Stimulated activated CD8-positive, alpha-beta memory T cell treated with anti-CD3 and anti-CD28 coated beads, Interleukin-15, amount 100 ng/mL, for 48 hours (primary cell): ENCODE measurements around the gene ERCC6L2.

ENCODE experiments used
- DNase-seq, 2 donors: peaks; one replicate each; pipeline ENCODE4 v3.0.0-alpha.2; 2020; ENCODE audit warnings: low read depth in 2 of 2

The ERCC6L2 gene

DNA sequence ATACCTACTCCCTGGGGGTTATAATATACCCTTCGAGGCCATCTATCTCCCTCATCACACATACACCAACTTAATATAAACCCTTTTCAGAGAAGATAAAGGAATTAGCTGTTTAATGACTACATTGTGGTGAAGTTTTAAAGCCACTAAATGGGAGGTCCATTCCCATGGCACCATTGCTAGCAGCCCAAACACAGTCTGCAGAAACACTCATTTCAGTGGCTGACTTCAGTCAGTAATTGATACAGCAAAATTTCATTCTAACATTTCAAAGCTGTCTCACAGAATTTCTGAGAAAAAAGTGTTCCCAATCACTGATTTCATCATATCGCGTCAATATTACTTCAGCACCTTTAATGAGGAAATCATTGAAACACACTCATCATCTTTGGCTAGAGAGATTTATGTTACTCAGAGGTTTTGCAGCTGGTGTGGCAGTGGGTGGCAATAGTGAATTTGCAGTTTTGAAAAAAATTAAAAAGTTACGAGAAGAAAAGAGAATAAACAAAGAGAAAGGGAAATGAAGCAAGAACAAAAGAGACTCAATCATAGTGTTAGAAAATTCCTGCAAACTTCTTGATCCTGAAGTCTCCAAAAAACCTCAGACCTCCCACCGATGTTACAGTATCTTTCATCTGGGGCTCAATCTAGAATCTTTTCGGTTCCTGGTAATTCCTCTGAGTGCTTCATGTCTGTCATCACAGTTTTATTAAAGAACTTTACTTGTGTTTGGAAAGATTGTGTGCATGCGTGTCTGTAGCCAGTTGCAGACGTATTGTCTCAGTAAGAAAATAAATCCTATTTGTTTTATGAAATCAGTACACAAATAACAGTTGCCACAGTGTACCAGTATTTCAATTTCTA is 105.0 kb downstream of the ERCC6L2 start:
- no peak for DNase-seq

DNA sequence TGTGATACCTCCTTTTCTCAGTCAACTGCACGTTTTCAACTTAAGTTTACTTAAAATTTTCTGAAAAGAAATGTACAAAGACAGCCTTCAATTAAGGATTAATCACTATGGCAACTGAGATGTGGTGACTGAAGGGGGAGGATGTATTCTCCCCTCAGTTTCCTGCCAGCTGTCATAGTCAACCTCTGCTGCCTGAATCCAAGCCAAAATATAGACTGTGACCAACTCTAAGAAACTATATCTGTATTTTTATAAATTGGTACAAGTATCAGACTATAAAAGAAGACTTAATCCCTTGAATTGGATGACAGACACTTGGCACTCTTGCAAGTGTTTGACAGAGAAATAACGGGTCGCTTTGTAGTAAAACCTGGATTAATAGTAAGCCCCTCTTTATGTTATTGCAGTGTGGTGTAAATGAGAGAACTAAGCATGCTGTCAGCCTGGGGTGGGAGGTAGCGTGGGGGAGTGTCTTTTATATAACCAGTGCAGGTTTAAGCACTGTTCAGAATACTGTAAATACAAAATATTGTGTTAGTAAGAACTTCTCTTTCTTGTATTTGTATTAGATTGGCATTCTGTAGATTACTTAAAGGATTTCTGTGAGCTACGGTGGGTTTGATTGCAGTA is 106.4 kb downstream of the ERCC6L2 start:
- no peak for DNase-seq

DNA sequence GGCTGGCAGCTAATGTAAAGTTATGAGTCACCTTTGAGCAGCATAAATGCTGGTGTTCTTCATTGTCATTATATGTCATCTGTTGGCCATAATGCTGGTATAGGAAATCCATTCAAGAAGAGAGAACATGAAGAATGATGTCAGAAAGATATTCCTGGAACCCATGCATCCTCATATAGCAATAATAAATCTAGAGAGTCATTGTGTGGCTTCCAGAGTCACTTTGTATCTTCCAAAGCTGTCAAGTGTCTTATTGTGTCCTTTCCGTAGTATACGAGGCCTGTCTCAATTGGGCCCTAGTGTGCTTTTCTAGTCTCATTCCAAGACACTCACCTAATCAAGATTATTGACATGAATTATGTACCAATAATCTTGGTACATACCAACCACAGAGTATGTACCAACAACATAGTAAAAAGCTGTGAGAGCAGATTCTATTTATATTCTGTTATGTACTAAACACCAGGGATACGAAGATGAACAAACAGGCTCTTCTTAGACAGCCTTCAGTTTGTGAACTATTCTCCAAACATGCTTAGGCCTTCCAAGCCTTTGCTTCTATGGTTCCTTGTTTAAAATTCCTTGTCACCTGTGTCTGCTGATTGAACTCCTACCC is 110.1 kb downstream of the ERCC6L2 start:
- no peak for DNase-seq

DNA sequence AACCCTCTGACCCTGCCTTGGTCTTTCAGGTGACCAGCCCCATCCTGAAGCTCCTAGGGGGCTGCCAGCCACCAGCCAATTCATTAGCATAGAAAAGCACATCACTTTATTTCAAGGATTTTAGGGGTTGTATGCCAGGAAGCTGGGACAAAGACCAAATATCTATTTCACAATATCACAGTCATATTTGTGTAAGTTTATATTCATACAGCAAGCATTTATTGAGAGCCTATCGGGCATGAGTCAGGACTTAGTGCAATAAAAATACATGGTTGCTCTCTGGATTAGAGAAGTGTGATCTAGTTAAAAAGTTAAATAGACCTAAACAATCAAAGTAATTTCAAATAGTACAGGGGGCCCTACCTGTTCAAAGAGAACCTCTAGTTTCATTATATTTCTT is 113.8 kb downstream of the ERCC6L2 start:
- DNase-seq = no peak

GRCh38 chr9:95991326-95991725 is 115.8 kb downstream of the ERCC6L2 start:
- DNase-seq = no peak

- no peak for DNase-seq
Measured at GRCh38 chr9:95992536-95992935, 117.0 kb downstream of the ERCC6L2 start.

- DNase-seq = no peak
Measured at GRCh38 chr9:95993337-95993736, 117.8 kb downstream of the ERCC6L2 start.

- DNase-seq = no peak
Measured at GRCh38 chr9:95999390-95999789, 123.9 kb downstream of the ERCC6L2 start.

DNA sequence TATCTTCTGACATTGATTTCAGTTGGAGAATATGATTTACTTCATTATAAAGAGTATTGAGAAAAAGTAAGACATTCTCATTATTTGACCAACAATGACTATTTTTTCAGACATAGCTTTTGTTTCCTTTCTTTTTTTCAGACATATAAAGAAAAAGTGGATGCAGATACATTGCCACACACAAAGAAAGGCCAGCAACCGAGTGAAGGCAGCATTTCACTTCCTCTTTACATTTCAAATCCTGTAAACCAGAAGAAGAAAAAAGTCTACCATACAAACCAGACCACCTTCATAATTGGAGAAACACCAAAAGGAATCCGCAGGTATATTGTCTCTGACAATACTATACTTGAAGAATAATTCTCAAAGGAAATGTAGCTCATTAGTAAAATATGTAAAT is 128.9 kb downstream of the ERCC6L2 start:
- no peak for DNase-seq

DNA sequence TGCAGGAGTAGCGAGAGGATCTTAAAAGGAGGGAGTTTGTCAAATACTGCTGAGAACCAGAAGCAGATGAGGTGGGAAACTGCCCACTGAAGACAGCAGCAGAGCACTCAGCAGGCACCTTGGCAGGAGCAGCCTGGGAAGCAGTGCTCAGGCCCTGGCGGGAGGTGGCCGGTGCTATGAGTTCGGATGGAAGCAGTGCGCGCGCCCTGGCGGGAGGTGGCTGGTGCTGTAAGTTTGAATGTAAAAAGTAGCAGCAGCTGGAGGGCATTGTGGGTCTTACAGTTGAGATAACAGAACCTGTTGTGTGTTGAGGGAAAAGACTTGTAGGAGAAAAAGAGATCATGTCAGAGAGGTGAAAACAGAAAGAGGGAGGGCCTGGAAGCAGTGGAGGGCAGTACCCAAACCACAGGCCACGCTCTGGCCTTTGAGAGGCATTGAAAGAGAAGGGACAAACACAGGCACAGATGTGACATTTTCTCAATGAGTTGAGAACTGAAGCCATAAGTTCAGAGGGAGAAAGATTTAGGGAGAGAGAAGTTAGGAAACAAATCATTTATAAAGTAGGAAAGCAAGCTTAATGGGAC is 130.9 kb downstream of the ERCC6L2 start:
- DNase-seq = no peak

DNA sequence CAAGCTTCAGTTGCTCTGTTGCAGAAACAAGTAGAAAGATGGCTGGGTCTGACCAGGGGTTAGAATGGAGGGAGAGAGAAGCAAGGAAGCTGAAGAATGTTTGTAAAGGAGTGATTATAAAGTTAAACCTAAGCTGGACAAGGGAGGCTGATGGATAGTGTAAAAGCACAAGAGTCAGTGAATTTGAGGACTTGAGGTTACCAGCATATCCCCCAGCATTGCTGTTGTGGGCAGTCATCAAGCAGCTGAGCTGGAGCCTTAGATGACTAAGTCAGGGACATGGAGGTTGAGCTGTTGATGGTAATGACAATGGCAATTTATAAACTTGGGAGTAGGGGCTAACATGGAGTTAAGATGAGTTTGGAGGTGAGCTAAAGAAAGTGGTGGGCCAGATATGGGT is 131.5 kb downstream of the ERCC6L2 start:
- DNase-seq = no peak

DNA sequence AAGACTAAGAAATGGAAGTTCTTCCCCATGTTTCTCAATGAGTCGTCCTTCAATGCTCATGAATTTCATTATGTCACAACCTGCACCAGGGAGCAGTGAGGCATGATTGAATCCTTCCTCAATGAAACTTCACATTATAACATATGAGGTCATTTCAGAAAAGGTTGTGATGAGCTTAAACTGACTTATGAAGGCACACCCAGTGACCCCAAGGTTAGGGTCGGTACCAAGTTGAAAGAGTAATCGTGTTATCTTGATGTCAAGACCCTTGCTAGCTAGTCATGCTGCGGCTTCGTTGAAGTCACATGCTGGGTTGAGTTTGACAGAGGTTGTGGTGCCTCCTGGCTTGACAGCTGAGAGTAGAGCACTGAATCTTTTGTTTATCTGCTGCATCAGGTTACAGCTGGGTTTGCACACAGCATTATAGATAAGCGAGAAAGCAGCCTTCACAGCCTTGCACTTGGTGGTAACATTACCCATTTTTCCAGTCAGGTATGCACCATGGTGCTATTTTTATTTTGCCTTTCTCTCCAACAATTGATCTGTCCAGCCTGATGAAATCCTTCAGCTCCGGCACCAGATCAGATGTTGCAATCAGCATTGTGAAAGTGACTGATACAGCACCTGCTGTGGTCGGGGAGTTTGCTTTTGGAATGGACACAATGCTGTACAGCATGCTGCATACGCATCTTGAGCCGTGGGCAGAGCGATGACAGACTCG is 133.2 kb downstream of the ERCC6L2 start:
- DNase-seq = no peak

- no peak for DNase-seq
Measured at GRCh38 chr9:96009223-96009602, 133.7 kb downstream of the ERCC6L2 start.

GRCh38 chr9:96009690-96010472 is 134.4 kb downstream of the ERCC6L2 start:
- peak; percentile 53 to 58 for DNase-seq

DNA sequence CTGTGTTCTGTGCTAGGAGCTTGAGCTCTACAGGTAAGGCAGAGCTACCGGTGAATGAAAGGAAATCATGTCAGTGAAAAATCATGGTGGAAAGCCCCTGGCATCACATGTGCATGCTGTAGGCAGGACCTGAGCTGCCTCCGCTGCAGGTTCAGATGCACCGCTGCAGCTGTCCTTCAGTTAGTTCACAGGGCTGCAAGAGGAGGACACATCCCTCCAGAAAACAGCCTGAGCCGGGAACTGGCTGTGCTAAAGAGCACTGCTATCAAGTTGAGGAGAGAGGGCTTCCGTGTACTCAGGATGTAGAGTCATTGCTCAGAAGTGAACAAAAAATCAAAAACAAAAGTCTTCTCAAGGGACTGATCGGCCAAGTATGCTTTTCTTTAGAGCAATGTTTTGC is 138.6 kb downstream of the ERCC6L2 start:
- no peak for DNase-seq

GRCh38 chr9:96015876-96016686 is 140.6 kb downstream of the ERCC6L2 start:
- no peak for DNase-seq
